Measurements from ENCODE around the gene AGMO.

DNA sequence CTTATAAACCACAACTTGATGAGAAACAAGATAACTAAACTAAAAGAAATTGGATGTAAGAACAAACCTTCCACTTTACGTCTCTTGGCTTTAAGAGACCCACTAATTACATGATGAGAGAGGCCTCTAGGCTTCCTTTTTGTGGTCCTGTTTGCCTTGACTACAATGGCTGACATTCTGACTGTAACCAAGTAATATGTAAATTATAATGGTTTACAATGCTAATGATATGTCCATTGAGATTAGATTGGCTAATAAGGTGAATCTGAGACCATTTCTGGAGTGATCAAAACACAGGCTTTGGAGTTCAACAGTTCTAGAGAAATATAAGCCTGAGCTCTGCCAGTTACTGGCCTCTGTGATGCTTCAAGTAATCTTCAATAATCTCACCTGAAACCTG lies 39.4 kb upstream of the AGMO start:
- TF ChIP-seq, protein P1, sequence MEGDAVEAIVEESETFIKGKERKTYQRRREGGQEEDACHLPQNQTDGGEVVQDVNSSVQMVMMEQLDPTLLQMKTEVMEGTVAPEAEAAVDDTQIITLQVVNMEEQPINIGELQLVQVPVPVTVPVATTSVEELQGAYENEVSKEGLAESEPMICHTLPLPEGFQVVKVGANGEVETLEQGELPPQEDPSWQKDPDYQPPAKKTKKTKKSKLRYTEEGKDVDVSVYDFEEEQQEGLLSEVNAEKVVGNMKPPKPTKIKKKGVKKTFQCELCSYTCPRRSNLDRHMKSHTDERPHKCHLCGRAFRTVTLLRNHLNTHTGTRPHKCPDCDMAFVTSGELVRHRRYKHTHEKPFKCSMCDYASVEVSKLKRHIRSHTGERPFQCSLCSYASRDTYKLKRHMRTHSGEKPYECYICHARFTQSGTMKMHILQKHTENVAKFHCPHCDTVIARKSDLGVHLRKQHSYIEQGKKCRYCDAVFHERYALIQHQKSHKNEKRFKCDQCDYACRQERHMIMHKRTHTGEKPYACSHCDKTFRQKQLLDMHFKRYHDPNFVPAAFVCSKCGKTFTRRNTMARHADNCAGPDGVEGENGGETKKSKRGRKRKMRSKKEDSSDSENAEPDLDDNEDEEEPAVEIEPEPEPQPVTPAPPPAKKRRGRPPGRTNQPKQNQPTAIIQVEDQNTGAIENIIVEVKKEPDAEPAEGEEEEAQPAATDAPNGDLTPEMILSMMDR (IDR thresholded peaks at IDR 0.05; ENCODE audit: insufficient read depth, low read depth, low read length) = no peak
- no peak for TF ChIP-seq EZH2 (IDR thresholded peaks at IDR 0.05; ENCODE audit: insufficient read depth, low read length)
